SK-N-SH (cell line): Measurements from ENCODE around the gene VAMP3. TPM values are rescaled to one million over a fixed set of nuclear protein-coding genes. Genes with fewer than 3 reads are reported as not detected.

ENCODE experiments used
- CTCF ChIA-PET: fragments of 300-600, 350-600 bp; formaldehyde crosslinking; extraction: SDS; loops from one replicate; lab custom pipeline; 2021; lab: Yijun Ruan, JAX
- POLR2A ChIA-PET: fragments of 350-600 bp; sonication (Branson Sonifier 250); formaldehyde crosslinking; extraction: SDS; loops from one replicate; lab custom pipeline; 2020; ENCODE audit warnings: antibody characterized with exemption, inconsistent platforms; lab: Yijun Ruan, JAX
- DNase-seq: peaks from one replicate; pipeline ENCODE4 v3.0.0; 2012
- H2AFZ ChIP-seq: fragments of 200-600 bp; sonication (generic); 2 replicates; pipeline ENCODE4 v1.8.1; 2016; ENCODE audit warnings: antibody characterized with exemption, mild to moderate bottlenecking, low read depth
- H3F3A ChIP-seq: fragments of 200-600 bp; sonication (generic); replicated peaks from 2 replicates; pipeline ENCODE3; 2016; ENCODE audit warnings: antibody characterized with exemption, mild to moderate bottlenecking; ENCODE audit not compliant: insufficient read depth
- H3K27ac ChIP-seq, 2 experiments: fragments of 200-500 bp in 1 of 2; fragments of 200-600 bp in 1 of 2; sonication (Bioruptor generic) in 1 of 2; sonication (generic), shearing (Covaris generic) in 1 of 2; 2 replicates each; pipeline versions ENCODE4 v1.5.1 to v1.6.1; 2014 to 2016; ENCODE audit warnings: low read depth in 2 of 2, inconsistent platforms in 1 of 2, low read length in 1 of 2, mild to moderate bottlenecking in 1 of 2, mixed read lengths in 1 of 2
- H3K27me3 ChIP-seq: fragments of 200-600 bp; sonication (generic), shearing (Covaris generic); 2 replicates; pipeline ENCODE4 v1.6.1; 2016; ENCODE audit warnings: mixed run types; ENCODE audit not compliant: insufficient read depth
- H3K36me3 ChIP-seq, 2 experiments: fragments of 200-500 bp in 1 of 2; fragments of 200-600 bp in 1 of 2; sonication (Bioruptor generic) in 1 of 2; sonication (generic) in 1 of 2; replicated peaks in 1 of 2; 2 replicates each; pipeline versions ENCODE3 to v1.5.1; 2014 to 2016; ENCODE audit warnings: low read length in 1 of 2, mild to moderate bottlenecking in 1 of 2; ENCODE audit not compliant: insufficient read depth in 2 of 2, control insufficient read depth in 1 of 2
- H3K4me1 ChIP-seq, 2 experiments: fragments of 200-500 bp in 1 of 2; fragments of 200-600 bp in 1 of 2; sonication (Bioruptor generic) in 1 of 2; sonication (generic), shearing (Covaris generic) in 1 of 2; 2 replicates each; pipeline versions ENCODE4 v1.5.1 to v1.6.1; 2014 to 2016; ENCODE audit warnings: low read depth in 1 of 2, low read length in 1 of 2, mixed run types in 1 of 2; ENCODE audit not compliant: insufficient read depth in 2 of 2, control insufficient read depth in 1 of 2
- H3K4me2 ChIP-seq: fragments of 200-600 bp; sonication (generic), shearing (Covaris generic); 2 replicates; pipeline ENCODE4 v1.6.1; 2017; ENCODE audit warnings: mixed run types
- H3K4me3 ChIP-seq, 2 experiments: fragments of 200-500 bp in 1 of 2; fragments of 200-600 bp in 1 of 2; sonication (Bioruptor generic) in 1 of 2; sonication (generic), shearing (Covaris generic) in 1 of 2; 2 replicates each; pipeline versions ENCODE4 v1.5.1 to v1.8.1; 2014 to 2016; ENCODE audit warnings: low read depth in 2 of 2, inconsistent platforms in 1 of 2, low read length in 1 of 2, mild to moderate bottlenecking in 1 of 2, mixed read lengths in 1 of 2, moderate library complexity in 1 of 2
- H3K79me2 ChIP-seq: fragments of 200-600 bp; sonication (generic); 2 replicates; pipeline ENCODE4 v1.8.1; 2017; ENCODE audit warnings: mild to moderate bottlenecking; ENCODE audit not compliant: insufficient read depth
- H3K9ac ChIP-seq: fragments of 200-600 bp; sonication (generic); 2 replicates; pipeline ENCODE4 v1.6.1; 2017; ENCODE audit warnings: mixed run types
- H3K9me2 ChIP-seq: fragments of 200-600 bp; sonication (generic); 2 replicates; pipeline ENCODE4 v1.6.1; 2017; ENCODE audit warnings: mixed run types
- H3K9me3 ChIP-seq: fragments of 200-600 bp; sonication (generic); 2 replicates; pipeline ENCODE4 v1.6.1; 2017; ENCODE audit warnings: mixed run types, mild to moderate bottlenecking, moderate library complexity
- H4K20me1 ChIP-seq: fragments of 200-600 bp; sonication (generic); 2 replicates; pipeline ENCODE4 v1.6.1; 2017; ENCODE audit warnings: mild to moderate bottlenecking, mixed run types; ENCODE audit not compliant: insufficient read depth
- CTCF ChIP-seq: fragments of 200-600 bp; sonication (generic); IDR thresholded peaks from 2 replicates; pipeline ENCODE4 v1.6.1; 2017; ENCODE audit warnings: antibody characterized with exemption, mild to moderate bottlenecking, moderate library complexity
- ELF1 ChIP-seq: IDR thresholded peaks from 2 replicates; pipeline ENCODE4 v1.4.0; 2012
- EZH2phosphoT487 ChIP-seq: fragments of 200-600 bp; sonication (generic); IDR thresholded peaks from 2 replicates; pipeline ENCODE4 v1.6.1; 2017; ENCODE audit warnings: low read depth, mixed run types, mild to moderate bottlenecking, antibody characterized with exemption, moderate library complexity, borderline replicate concordance
- GATA2 ChIP-seq: sonication (generic); formaldehyde crosslinking; IDR thresholded peaks from 2 replicates; pipeline ENCODE4 v1.5.0; 2020; ENCODE audit warnings: mild to moderate bottlenecking, missing genetic modification reagents
- JUND ChIP-seq: IDR thresholded peaks from 2 replicates; pipeline ENCODE4 v1.4.0; 2012
- MAX ChIP-seq: IDR thresholded peaks from 2 replicates; pipeline ENCODE4 v1.4.0; 2012; ENCODE audit warnings: low read depth
- MEF2A ChIP-seq: IDR thresholded peaks from 2 replicates; pipeline ENCODE4 v1.4.0; 2012; ENCODE audit warnings: low read depth, borderline replicate concordance
- NFIC ChIP-seq: IDR thresholded peaks from 2 replicates; pipeline ENCODE4 v1.4.0; 2012; ENCODE audit warnings: borderline replicate concordance
- NRF1 ChIP-seq: IDR thresholded peaks from 2 replicates; pipeline ENCODE4 v1.6.1; 2012; ENCODE audit warnings: low read depth, mild to moderate bottlenecking, low read length
- POLR2AphosphoS5 ChIP-seq: IDR thresholded peaks from 2 replicates; pipeline ENCODE4 v1.6.1; 2012; ENCODE audit warnings: low read depth, low read length
- RAD21 ChIP-seq: IDR thresholded peaks from 2 replicates; pipeline ENCODE4 v1.6.1; 2012; ENCODE audit warnings: mild to moderate bottlenecking, low read length
- RCOR1 ChIP-seq: fragments of 150-350 bp; IDR thresholded peaks from 2 replicates; pipeline ENCODE4 v1.6.1; 2017; ENCODE audit warnings: antibody characterized with exemption, low read length
- REST ChIP-seq: IDR thresholded peaks from 2 replicates; pipeline ENCODE4 v1.6.1; 2012; ENCODE audit warnings: mild to moderate bottlenecking, low read depth, low read length, moderate library complexity
- SIN3A ChIP-seq: IDR thresholded peaks from 2 replicates; pipeline ENCODE4 v1.6.1; 2012; ENCODE audit warnings: low read depth, mild to moderate bottlenecking, low read length, moderate library complexity, borderline replicate concordance
- SMC3 ChIP-seq: IDR thresholded peaks from 2 replicates; pipeline ENCODE4 v1.6.1; 2012; ENCODE audit warnings: low read depth, low read length, improper control_type of control experiment
- TCF12 ChIP-seq: IDR thresholded peaks from 2 replicates; pipeline ENCODE4 v1.4.0; 2012
- TEAD4 ChIP-seq: IDR thresholded peaks from 2 replicates; pipeline ENCODE4 v1.4.0; 2012; ENCODE audit warnings: mild to moderate bottlenecking, borderline replicate concordance; ENCODE audit not compliant: insufficient read depth
- USF2 ChIP-seq: fragments of 150-350 bp; IDR thresholded peaks from 2 replicates; pipeline ENCODE4 v1.6.1; 2017; ENCODE audit warnings: antibody characterized with exemption, low read length, low read depth, borderline replicate concordance
- WGBS: methylation state at CpG from one replicate; pipeline ENCODE4 v1.1.6; 2017; ENCODE audit warnings: low lambda C conversion rate; 5-methylcytosine and 5-hydroxymethylcytosine counted together
- polyA plus RNA-seq, 3 experiments: library from polyadenylated mRNA; depleted of rRNA; stranded (reverse); fragments of >200 nt; gene quantifications; 2 replicates each; pipeline ENCODE4 v1.2.3, GENCODE V29; 2012

VAMP3 gene
- polyA plus RNA-seq, 1 of the 3 experiments (the other 2 are of a cell fraction): 96.4 TPM

GRCh38 chr1:7755448-7755847 is 15.6 kb upstream of the VAMP3 start:
- TF ChIP-seq GATA2 (CRISPR knock-in tag) (no peak), TCF12 (no peak), MEF2A (no peak), SIN3A (no peak), JUND (no peak), EZH2phosphoT487 (no peak), SMC3 (peak; percentile 45), ELF1 (no peak), POLR2AphosphoS5 (no peak), NRF1 (no peak), REST (no peak), USF2 (no peak), RCOR1 (no peak), MAX (no peak), RAD21 (peak; percentile 43; the same call in 1 of the 2 replicates), NFIC (no peak), CTCF (peak; percentile 53), TEAD4 (no peak)
- POLR2A ChIA-PET: interaction anchor here (1.0 to 1.3 kb wide), 3 partner anchors 51 to 87 kb away, joined by 3 to 13 read pairs (median 3); no protein-coding TSS in a partner anchor
- peaks cover 0 to 2% of the 10 kb centered on the region in 2 experiments for H3K36me3 ChIP-seq
- no peaks in the 10 kb centered on the region for H3K9me2 ChIP-seq
- H4K20me1 ChIP-seq: no peaks in the 10 kb centered on the region
- H3F3A ChIP-seq: no peaks in the 10 kb centered on the region
- no peak overlapping the region for H3K27ac ChIP-seq
- CTCF ChIA-PET: interaction anchor here (0.5 to 20.9 kb wide), 11 partner anchors 11 to 712 kb away, joined by 3 to 739 read pairs (median 3); partner anchors contain the start of gene VAMP3
- H3K79me2 ChIP-seq: no peaks in the 10 kb centered on the region
- no peak overlapping the region for H3K9ac ChIP-seq
- no peaks in the 10 kb centered on the region for H3K9me3 ChIP-seq
- H2AFZ ChIP-seq: no peak overlapping the region
- DNase-seq: peak; percentile 37
- 74% methylated on average over 1 of the region's 1 CpG for WGBS
- H3K4me1 ChIP-seq: peaks cover 0 to 17% of the 10 kb centered on the region in 2 experiments; a peak in 2 of 4 replicates
- no peak overlapping the region for H3K4me3 ChIP-seq
- H3K27me3 ChIP-seq: no peaks in the 10 kb centered on the region
- H3K4me2 ChIP-seq: no peak overlapping the region
